SK-N-SH (cell line): ENCODE data around the gene TINAG.

Source experiments
- CTCF ChIP-seq: fragments of 200-600 bp; sonication (generic); IDR thresholded peaks from 2 replicates; pipeline ENCODE4 v1.6.1; 2017; ENCODE audit warnings: antibody characterized with exemption, mild to moderate bottlenecking, moderate library complexity
- MAX ChIP-seq: IDR thresholded peaks from 2 replicates; pipeline ENCODE4 v1.4.0; 2012; ENCODE audit warnings: low read depth
- NFIC ChIP-seq: IDR thresholded peaks from 2 replicates; pipeline ENCODE4 v1.4.0; 2012; ENCODE audit warnings: borderline replicate concordance
- POLR2AphosphoS5 ChIP-seq: IDR thresholded peaks from 2 replicates; pipeline ENCODE4 v1.6.1; 2012; ENCODE audit warnings: low read depth, low read length
- RAD21 ChIP-seq: IDR thresholded peaks from 2 replicates; pipeline ENCODE4 v1.6.1; 2012; ENCODE audit warnings: mild to moderate bottlenecking, low read length
- REST ChIP-seq: IDR thresholded peaks from 2 replicates; pipeline ENCODE4 v1.6.1; 2012; ENCODE audit warnings: mild to moderate bottlenecking, low read depth, low read length, moderate library complexity
- RFX5 ChIP-seq: IDR thresholded peaks from 2 replicates; pipeline ENCODE4 v1.6.1; 2012; ENCODE audit warnings: mild to moderate bottlenecking, improper control_type of control experiment, low read length
- RXRA ChIP-seq: IDR thresholded peaks from 2 replicates; pipeline ENCODE4 v1.4.0; 2012; ENCODE audit warnings: low read depth, mild to moderate bottlenecking, borderline replicate concordance
- SMC3 ChIP-seq: IDR thresholded peaks from 2 replicates; pipeline ENCODE4 v1.6.1; 2012; ENCODE audit warnings: low read depth, low read length, improper control_type of control experiment
- TAF1 ChIP-seq: IDR thresholded peaks from 2 replicates; pipeline ENCODE4 v1.6.1; 2012; ENCODE audit warnings: low read depth, mild to moderate bottlenecking, low read length, moderate library complexity, borderline replicate concordance
- ZBTB33 ChIP-seq: IDR thresholded peaks from 2 replicates; pipeline ENCODE4 v1.4.0; 2012; ENCODE audit warnings: low read depth, borderline replicate concordance

GRCh38 chr6:54391577-54391976, 83.3 kb downstream of the TINAG start:
- TF ChIP-seq RFX5 (no peak), NFIC (no peak), TAF1 (no peak), CTCF (no peak), SMC3 (no peak), REST (no peak), POLR2AphosphoS5 (no peak), MAX (no peak), RAD21 (no peak), RXRA (no peak), ZBTB33 (no peak)
